ENCODE data around the gene ZNF74.

ZNF74 gene

DNA sequence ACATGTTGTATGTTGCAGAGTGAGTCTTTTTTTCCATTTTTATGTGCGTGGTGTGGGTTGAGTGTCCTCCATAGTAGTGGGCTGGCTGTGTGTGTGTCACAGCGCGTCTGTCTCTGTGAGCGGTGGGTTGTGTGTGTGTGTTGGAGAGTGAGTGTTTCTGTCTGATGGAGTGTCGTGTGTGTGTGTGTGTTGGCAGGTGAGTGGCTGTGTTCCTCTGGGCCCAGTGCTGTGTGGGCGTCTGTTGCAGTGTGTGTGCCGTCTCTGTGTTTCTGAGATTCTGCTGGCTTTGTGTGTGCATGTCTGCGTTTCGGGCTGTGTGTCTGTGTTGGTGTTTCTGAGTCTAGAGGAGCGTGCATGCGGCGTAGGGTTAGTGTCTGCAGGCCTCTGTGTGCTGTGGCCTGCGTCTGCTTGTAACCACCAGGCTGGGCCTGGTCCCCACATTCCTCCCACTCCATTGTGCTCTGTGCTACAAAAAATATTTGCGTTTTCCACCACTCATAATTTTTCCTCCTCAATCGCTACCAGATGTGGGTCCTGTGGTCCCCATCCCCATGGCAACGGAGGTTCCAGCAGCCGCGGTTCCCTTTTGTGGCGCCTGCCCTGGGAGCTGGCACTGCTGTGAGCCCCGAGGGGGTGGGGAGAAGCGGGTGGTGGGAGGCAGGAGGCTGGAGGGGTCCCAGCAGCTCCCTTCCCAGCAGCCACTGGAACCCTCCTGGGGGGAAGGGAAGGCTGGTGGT is 28.5 kb downstream of the ZNF74 start:
- no peak for DNase-seq

DNA sequence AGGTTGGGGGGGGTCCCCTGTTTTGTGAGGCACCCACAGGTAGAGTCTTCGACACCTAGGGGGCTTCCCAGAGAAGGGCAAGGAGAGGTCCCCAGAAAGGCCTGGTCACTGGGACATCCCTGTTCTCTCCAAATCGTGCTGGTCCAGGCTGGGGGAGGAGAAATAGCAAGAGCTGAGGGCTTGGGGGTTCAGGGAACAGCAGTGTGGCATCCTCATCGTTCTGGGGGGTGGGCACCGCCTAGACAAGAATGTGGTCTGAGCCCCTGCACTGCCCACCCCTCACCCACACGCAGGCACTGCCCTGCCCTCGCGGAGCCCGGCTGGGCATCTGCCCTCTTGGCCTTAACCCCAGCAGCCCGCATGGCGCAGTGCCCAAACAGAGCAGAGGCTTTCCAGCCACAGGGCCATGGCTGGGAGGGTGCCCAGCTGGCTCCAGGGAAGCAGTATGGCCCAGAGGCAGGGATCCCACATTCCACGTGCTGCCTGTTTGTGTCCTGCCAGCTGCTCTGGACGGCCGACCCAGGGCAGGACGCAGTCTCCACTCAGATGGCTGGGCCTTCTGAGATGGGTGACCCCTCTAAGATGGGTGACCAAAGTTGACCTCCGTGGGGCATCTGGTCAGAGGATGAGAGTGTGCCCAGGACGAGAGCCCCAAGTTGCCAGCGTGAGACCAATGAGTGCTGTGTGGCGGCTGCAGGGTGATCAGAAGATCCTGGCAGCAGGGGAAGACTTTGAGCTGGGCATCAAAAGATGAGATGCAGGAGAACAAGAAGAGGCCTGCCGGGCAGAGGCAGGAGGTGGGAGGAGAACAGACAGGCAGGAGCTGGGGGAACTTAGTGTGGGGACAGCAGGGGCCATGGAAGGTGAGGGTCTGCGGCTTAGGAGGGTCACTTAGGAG is 29.3 kb downstream of the ZNF74 start:
- no peak for DNase-seq

DNA sequence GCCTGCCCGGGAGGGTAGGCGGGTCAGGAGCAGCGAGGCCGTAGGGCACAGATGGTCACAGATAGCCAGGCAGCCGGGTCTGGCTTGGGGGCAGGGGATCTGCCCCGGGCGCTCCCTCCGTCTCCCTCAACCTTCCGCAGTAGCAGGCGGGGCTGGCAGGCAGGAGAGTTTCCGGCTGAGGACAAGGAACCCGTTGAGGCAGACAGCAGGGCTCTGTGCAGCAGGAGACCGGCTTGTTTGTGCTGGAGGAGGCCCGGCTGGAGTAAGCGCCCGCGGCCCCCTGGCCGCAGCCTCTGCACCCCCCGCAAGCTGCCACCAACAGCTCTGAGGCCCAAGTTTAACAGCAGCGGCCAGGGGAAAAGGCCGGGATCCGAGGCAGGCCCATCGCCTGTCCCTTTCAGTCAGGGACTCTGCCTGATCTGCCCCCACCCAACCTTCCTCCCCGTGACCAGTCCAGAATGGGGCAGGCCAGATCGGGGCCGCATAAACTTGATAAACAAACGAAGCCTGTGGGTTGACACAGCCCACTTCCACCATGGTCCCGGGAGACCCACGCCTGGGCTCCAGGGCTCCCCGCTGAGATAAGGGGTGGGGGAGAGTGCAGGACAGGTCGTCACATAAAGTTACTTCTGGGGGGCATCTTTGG is 30.1 kb downstream of the ZNF74 start:
- DNase-seq, result no peak

DNA sequence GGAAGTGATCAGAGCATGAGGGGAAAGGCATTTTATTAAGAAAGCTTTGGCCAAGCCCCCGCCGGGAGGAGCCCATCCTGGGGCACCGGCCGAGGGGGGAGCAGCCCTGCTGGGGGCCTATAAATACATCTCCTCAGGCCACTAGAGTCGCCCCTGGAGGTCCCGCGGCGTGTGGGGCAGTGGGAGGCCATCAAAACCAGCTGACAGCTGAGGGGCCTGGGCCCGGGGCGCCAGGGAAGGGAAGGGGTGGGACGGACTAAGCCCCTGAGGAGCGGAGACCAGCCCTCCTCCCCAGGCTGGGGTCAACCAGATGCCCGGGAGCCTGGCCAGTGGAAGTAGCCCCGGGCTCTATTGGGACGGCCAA is 30.6 kb downstream of the ZNF74 start:
- no peak for DNase-seq

DNA sequence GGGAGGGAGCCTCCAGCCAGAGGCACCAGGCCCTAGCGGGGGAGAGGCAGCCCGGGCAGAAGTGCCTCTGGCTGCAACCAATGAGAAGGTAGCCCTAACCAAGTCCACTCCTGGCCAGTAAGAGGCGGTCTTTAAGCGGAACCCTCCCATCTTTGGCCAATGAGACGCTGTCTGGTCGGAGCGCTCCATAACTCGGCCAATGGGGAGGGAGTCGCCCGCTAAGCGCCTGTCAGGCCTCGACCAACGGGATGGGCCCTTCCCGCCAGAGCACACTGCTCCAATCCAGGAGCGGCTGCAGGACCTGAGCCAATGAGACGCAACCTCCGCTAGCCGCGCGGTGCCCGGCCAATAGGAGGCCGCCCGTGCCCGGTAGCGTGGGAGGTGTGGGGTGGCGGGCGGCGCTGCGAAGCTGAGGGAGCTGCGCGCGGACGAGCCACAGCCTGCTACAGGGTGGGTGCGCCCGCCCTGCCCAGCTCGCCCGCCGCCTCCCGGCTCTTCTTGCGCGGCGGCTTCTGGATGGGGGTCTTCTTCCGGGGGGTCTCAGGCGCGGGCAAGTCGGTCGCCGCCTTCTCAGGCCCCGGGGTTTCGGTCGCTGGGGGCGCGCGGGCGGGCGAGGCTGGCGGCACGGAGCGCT is 31.1 kb downstream of the ZNF74 start:
- no peak for DNase-seq

DNA sequence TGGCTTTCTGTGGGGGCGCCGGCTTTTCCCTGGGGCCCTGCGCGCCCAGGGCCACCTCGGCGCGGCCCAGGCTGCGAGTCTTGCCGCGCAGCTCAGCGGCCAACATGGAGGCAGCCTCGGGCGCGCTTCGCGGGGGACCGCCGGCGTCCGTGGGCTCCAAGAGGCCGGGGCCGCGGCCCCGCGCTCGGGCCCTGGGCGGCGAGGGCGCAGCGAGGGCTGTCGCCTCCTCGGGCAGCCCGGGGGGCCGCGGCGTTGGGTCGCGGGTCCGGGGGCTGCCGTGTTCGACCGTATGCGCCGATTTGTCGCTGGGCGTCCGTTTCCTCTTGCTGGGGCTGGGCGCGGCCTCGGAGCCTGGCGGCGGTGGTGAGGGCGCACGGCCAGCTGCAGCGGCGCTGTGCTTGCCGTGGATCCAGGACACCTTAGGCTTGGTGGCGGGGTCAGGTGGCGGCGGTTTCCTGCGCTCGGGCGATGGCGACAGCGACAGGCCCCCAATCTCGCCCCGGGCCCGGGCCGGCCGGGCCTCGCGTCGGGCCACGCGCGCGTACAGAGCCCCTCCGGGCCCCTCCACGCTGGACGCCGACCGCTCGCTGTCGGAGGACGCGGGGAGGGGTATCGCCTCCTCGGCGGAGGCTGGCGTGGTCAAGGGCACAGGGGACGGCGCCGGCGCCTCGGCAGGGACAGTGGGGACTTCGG is 31.8 kb downstream of the ZNF74 start:
- no peak for DNase-seq

DNA sequence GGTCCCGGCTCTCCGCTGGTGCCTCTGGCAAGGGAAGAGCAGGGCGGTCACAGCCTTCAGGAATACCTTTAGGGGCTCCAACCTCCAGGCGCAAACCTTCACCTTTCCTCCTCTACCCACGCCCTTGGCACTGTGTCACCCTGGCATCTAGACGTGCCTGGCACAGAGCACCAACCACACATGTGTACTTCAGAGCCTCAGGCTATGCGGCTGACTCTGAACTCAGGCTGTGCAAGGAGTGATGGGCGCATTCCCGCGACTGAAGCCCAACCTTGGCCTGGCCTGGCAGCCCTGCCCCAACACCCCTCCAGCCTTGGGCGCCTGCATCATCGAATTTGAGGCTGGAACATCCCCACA is 32.3 kb downstream of the ZNF74 start:
- no peak for DNase-seq

DNA sequence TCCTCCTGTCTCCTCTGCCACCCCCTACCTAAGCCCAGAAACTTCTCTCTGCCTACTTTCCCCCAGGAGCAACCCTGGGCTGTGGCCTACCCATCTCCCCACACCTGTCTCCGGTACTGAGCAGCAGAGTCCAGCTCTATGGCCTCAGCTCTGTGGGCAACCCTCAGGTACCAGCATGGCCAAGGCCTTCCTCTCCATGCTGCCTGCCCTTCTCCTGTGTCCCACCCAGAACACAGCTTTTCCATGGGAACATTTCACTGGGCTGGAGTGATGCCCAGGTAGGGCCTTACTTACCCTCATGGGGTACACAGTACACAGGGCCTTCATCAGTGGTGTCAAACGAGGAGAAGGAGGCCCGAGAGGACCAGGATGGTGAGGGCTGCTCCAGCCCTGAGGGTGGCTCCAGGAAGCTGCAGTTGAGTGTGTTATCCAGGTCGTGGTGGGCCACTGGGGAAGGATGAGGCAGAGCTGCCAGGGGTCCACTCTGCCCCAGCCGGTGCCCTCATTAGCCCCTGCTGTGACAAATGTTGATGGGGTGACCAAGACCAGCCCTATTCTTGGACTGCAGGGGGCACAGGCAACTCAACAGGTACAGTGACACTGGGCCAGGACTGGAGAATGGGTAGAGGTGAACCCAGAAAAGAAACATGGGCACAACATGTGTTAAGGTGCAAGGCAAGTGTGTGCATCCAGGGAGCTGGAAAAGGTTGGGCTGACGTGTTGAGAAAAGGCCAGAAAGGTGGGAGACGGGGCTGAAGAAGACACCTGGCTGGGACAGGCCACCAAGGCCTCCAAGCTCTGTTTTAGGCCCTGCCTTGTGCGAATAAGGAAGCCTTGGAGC is 33.4 kb downstream of the ZNF74 start:
- peak; percentile 23 for DNase-seq

DNA sequence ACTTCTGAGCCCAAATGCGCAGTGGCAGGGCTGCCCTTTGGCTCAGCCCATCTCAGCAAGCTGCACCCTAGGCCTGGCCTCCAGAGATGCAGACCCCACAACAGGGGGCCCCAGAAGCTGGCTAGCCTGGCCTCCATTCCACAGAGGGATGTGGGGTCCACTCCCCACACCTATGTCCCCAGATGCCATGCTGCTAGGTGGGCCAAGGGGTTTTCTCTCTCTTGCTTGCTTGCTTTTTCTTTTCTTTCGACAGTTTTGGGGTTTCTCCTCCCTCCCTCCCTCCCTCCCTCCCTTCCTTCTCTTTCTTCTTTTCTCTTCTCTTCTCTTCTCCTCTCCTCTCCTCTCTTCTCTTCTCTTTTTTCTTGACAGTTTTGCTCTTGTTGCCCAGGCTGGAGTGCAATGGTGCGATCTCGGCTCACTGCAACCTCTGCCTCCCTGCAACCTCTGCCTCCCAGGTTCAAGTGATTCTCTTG is 34.0 kb downstream of the ZNF74 start:
- DNase-seq, result peak; percentile 33

DNA sequence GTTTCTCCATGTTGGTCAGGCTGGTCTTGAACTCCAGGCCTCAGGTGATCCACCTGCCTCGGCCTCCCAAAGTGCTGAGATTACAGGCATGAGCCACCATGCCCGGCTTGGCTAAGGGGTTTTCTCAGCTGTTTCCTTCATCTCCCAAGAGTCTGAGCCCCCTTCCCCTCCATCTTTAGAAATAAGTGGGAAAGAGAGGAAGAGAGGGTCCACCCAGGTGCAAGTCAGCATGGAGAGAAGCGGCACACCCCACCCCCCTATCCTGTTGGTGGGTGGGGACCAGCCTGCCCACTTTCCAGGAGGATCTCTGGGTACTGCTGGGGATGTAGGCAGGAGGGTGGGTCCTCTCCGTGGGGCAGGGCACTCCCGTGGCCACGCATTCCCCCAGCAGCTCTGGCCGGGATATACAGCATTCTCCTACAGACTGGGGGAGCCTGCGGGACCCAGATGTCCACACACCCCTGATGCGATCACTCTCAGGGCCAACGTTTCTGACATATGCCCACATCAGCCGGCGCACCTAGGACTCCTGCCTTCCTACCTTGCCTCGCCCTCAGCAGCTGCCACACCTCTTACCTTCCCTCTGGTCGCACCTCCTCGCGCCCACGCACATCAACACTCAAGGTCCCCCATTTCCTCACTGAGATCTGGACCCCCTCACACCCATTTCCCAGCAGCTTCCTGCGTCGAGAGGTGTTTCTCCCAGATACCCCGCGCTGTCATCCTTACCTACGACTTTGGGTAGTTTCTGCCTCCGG is 34.7 kb downstream of the ZNF74 start:
- DNase-seq, result peak; percentile 27

DNA sequence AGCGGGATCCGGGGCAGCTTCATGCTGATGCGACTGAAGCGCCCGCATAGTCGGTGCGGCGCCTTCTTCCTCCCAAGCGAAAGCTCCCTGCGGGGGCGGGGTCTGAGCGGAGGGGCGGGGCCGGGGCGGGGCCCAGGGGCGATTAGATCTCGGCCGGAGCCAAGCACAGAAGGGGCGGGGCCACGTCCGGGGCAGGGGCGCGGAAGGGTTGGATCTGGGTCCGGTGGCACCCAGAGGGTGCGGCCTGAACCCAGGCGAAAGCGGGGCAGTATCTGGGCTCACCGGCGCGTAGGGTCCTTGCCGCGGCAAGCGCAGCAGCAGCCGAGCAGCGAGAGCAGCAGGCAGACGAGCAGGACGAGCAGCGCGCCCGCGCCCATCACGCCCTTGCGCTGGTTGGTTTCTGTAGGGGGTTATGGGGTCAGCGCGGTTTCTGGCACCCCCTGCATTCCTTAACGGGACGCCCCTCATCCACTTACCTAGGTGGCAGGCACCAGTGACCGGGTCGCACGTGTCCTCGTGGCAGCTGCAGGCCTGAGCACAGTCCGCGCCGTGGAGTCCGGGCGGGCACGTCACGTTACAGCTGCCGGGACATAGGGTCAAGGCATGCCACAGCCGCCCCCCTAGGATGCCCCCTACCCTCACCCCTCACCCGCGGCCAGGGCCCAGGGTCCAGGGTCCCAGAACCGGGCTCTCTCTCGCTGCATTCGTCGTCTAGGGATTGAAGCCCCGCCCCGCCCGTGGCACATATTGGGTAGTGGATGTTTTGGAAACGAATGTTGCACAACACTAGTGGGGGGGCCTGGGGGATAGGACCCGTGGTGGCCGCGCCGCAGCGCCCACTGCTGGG is 35.5 kb downstream of the ZNF74 start:
- DNase-seq, result peak; percentile 38

DNA sequence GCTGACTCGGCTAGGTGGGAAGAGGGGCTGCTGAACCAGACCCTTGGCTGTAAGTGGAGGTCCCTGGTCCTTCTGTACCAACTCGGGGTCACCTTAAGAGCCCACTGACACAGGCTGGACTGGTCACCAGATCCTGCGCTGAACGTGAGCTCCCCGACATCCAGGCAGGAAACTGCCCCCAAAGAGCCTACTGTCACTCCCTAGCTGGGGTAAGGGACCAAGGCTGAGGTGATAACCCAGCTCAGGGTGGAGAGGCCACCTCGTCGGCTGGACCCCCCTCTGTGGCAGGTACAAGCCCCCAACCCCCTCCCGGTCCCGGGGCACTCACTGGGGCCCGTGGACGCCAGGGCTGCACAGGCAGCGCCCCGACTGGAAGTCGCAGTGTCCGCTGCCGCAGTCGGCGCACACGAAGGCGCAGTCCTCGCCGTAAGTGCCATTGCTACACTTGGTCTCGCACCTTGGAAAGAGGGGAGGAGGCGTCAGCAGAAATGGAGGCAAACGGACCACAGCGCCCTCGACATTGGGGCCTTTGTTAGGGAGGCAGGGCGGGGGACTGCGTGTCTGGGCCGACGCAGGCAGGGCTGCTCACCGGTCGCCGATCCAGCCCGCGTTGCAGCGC is 36.3 kb downstream of the ZNF74 start:
- peak; percentile 44 for DNase-seq

DNA sequence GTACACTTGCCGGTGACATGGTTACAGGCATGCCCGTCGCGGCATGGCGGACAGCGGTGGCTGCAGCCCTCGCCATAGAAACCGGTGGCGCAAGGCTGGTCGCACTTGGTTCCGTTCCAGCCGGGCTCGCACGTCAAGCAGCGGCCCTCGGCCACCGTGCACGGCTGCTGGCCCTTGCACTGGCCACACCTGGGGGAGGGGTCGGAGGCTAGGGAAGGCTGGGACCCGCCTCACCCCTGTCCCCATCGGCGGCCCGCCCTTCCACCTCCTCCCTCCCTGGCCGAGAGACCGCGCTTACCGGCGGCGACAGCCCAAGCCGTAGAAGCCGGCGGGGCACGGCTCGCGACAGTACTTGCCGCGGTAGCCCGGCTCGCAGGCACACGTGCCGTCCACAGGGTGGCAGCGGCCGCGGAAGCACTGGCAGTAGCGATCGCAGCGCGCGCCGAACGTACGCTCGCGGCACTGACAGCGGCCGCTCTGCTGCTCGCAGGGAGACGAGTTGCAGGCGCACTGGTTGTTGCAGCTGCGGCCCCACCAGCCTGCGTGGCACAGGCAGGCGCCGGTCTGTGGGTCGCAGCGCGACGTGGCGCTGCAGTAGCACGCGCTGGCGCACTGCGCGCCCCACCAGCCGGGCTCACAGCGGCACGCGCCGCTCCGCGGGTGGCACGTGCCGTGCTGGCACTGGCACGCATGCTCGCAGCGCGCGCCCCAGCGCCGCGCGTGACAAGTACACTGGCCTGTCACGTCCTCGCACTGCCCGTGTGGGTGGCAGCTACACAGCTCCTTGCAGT is 37.0 kb downstream of the ZNF74 start:
- DNase-seq, result peak; percentile 99

DNA sequence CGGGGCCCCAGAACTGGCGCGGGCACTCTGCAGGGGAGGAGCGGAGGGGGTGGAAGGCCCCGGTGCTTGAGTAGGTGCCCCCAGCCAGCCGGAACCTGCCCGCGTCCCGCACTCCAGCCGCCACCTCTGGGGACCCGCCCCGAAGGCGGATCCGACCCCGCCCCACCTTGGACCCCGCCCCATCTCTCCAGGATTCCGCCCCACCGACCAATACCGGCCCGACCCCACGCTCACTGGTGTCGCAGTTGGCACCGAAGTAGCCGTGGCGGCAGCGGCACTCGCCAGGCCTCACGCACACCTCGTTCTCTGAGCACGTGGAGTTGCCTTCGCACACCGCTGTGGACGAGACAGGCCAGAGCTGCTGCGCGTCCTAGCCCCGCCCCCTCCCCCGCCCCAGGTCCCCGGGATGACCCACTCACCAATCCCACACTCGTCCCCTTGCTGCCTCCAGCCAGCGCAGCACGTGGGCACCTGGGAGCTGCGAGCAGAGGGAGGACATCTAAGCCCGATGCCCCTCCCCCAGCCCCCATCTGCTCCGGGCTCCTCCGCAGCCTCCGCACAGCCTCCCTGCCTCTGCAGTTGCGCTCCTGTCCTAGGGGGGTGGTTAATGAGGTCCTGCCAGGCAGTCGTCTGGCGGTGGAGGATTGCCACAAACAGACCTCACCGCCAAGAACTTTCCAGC is 37.7 kb downstream of the ZNF74 start:
- DNase-seq, result peak; percentile 53

DNA sequence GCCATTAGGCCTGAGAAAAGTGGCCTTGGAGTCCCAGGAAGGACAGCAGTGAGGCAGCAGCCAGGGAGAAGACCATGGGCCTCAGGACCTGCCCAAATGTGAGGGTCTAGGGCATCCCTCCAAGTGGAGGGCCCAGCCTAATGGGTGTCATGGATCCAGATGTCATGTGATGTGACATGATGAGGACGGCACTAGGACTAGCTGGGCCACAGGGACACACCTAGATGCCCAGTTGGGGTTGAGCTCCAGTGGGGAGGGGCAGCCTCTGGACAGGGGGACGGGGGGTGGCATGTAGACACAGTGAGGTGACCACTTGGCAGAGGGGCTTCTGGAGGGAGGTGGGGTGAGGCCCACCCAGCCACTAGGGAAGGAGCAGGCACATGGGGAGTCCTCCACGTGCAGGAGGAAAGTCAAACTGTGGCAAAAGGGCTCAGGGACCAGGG is 38.3 kb downstream of the ZNF74 start:
- DNase-seq, result peak; percentile 27

DNA sequence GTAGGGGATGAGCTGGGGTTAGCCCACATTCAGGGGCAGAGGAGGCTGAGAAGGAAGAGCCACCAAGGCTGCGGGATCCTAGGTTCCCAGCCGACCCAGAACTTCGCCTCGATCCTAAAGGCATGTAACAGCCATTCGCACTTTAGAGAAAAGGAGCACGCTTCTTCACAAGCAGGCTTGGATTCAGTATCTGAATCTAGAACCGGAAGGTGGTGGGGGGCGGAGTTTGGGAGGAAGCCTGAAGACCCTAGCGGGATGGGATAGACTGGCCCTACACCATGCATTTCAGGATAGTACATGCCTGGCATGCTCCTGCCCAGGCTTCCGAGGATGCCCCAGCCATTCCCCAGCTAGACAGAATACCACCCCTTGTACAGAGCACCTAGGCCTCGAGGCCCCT is 39.2 kb downstream of the ZNF74 start:
- peak; percentile 18 for DNase-seq

DNA sequence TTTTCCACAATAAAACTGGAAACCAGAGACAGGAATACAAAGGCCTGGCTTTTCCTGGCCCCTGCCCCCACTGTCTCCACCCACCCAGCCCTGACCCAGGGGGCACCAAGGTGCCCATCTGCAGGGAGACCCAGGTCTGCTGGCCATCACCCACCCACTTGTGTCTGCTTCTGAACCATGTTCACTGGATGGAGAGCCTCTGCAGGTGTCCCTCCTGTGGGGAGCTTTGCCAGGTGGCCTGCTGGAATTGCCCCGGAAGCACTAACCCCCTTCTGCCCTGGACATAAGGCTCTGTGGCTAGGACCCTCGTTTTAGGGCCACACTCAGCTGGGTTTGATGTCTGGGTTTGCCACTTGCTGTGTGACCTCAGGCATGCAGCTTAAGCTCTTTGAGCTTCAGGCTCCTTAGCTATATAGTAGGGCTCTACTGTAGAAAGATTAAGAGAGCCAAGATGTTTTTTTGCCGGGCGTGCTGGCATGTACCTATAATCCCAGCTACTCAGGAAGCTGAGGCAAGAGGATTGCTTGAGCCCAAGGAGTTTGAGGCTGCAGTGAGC is 39.8 kb downstream of the ZNF74 start:
- no peak for DNase-seq
